Measurements from ENCODE around the gene YEATS4. TPM values are rescaled to one million over a fixed set of nuclear protein-coding genes. Genes with fewer than 3 reads are reported as not detected.
A peak's percentile ranks its signal among the peaks of the same experiment; 100 is the strongest.

Gene YEATS4
- total and polyA plus RNA-seq, 2 experiments from 2014 or later: 17.2 to 60.4 TPM

DNA sequence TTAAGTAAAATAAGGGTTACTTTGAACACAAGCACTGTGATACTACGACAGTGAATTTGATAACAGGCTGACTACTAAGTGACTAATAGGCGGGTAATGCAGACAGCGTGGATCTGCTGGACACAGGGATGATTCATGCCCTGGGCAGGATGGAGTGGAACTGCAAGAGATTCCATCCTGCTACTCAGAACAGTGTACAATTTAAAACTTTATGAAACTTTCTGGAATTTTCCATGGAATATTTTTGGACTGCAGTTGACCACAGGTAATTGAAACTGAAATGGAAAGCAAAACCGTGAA, 46.0 kb downstream of the YEATS4 start:
- H3K4me1 ChIP-seq (ENCODE audit: insufficient read depth): peaks cover 18% of the 10 kb centered on the region
- no peaks in the 10 kb centered on the region for H3K9me2 ChIP-seq (ENCODE audit: insufficient read depth)
- DNase-seq: peak; percentile 97
- peaks cover 17% of the 10 kb centered on the region for H3F3A ChIP-seq (ENCODE audit: insufficient read depth)
- WGBS, 2 experiments (ENCODE audit: low coverage in 1 of 2, low lambda C conversion rate in 2 of 2, missing lambda C conversion rate in 2 of 2): 2 to 5% methylated on average over 4 of the region's 4 CpGs
- no peaks in the 10 kb centered on the region for H3K27me3 ChIP-seq (replicated peaks; ENCODE audit: insufficient read depth)
- peak overlapping the region; percentile 41 for H3K27ac ChIP-seq
- H3K79me2 ChIP-seq (ENCODE audit: insufficient read depth): no peaks in the 10 kb centered on the region
- in situ Hi-C loops (cut with MboI): loop anchor here (10.0 kb wide), 1 partner anchor 169 kb away; no protein-coding TSS in a partner anchor
- no peaks in the 10 kb centered on the region for H3K36me3 ChIP-seq (ENCODE audit: low read depth)
- no peak for TF ChIP-seq EZH2 (IDR thresholded peaks at IDR 0.05; ENCODE audit: insufficient read depth, poor library complexity, severe bottlenecking)
- TF ChIP-seq EZH2phosphoT487 (IDR thresholded peaks at IDR 0.05; ENCODE audit: insufficient read depth, low read depth): no peak
- H2AFZ ChIP-seq: no peak overlapping the region
- no peaks in the 10 kb centered on the region for H3K9me3 ChIP-seq (ENCODE audit: low read depth)
- peak overlapping the region; percentile 44 for H3K4me3 ChIP-seq
- no peak overlapping the region for H3K9ac ChIP-seq
- H3K4me2 ChIP-seq (ENCODE audit: unreplicated experiment): peak overlapping the region; percentile 71
- no peaks in the 10 kb centered on the region for H4K20me1 ChIP-seq (ENCODE audit: insufficient read depth)

DNA sequence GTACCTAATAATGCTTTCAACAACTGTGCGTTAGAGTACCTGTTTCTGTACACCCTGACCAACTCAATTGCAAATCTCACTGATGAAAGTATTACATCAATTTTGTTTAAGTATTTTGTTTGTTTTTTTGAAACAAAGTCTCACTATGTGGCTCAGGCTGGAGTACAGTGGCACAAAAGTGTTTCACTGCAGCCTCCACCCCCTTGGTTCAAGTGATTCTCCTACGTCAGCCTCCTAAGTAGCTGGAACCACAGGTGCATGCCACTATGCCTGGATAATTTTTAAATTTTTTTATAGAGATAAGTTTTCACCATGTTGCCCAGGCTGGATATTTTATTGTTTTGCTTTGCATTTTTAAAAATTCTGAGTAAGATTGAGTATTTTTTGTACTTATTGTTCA, 46.7 kb downstream of the YEATS4 start:
- no peaks in the 10 kb centered on the region for H3K27me3 ChIP-seq (replicated peaks; ENCODE audit: insufficient read depth)
- H3K9me2 ChIP-seq (ENCODE audit: insufficient read depth): no peaks in the 10 kb centered on the region
- H3K4me3 ChIP-seq: no peak overlapping the region
- no peaks in the 10 kb centered on the region for H3K9me3 ChIP-seq (ENCODE audit: low read depth)
- TF ChIP-seq EZH2phosphoT487 (IDR thresholded peaks at IDR 0.05; ENCODE audit: insufficient read depth, low read depth) (no peak), EZH2 (IDR thresholded peaks at IDR 0.05; ENCODE audit: insufficient read depth, poor library complexity, severe bottlenecking) (no peak)
- no peak overlapping the region for H2AFZ ChIP-seq
- no peaks in the 10 kb centered on the region for H3K79me2 ChIP-seq (ENCODE audit: insufficient read depth)
- no peak for DNase-seq
- H3K9ac ChIP-seq: no peak overlapping the region
- peaks cover 17% of the 10 kb centered on the region for H3F3A ChIP-seq (ENCODE audit: insufficient read depth)
- H3K4me2 ChIP-seq (ENCODE audit: unreplicated experiment): peak overlapping the region; percentile 71
- 98% methylated on average over 2 of the region's 2 CpGs for WGBS, 2 experiments (ENCODE audit: low coverage in 1 of 2, low lambda C conversion rate in 2 of 2, missing lambda C conversion rate in 2 of 2)
- no peak overlapping the region for H3K27ac ChIP-seq
- in situ Hi-C loops (cut with MboI): loop anchor here (10.0 kb wide), 1 partner anchor 169 kb away; no protein-coding TSS in a partner anchor
- no peaks in the 10 kb centered on the region for H4K20me1 ChIP-seq (ENCODE audit: insufficient read depth)
- H3K4me1 ChIP-seq (ENCODE audit: insufficient read depth): peaks cover 18% of the 10 kb centered on the region
- no peaks in the 10 kb centered on the region for H3K36me3 ChIP-seq (ENCODE audit: low read depth)

DNA sequence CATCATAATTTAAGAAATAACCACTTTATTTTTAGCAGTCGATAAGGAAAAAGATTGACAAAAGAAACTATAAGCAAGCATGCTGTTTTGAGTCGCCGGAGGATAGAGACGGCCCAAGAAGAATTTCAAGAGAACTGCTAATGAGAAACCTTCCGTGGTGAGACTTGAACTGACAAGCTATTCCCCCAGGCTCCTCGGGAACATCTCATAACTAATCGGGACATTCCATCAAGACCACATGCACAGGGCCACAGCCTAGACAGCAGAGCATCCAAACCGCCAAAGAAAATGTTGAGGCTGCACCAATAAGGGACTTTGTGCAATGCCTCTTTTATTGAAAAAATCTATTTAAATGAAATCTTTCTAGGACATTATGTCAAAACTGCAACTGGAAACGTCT, 51.0 kb downstream of the YEATS4 start:
- TF ChIP-seq EZH2 (IDR thresholded peaks at IDR 0.05; ENCODE audit: insufficient read depth, poor library complexity, severe bottlenecking) (no peak), EZH2phosphoT487 (IDR thresholded peaks at IDR 0.05; ENCODE audit: insufficient read depth, low read depth) (no peak)
- WGBS, 2 experiments (ENCODE audit: low coverage in 1 of 2, low lambda C conversion rate in 2 of 2, missing lambda C conversion rate in 2 of 2): 81 to 86% methylated on average over 9 of the region's 9 CpGs
- H3K9ac ChIP-seq: no peak overlapping the region
- in situ Hi-C loops (cut with MboI): no loop called here
- no peak overlapping the region for H2AFZ ChIP-seq
- no peak overlapping the region for H3K4me3 ChIP-seq
- peaks cover 12% of the 10 kb centered on the region for H3K4me1 ChIP-seq (ENCODE audit: insufficient read depth)
- no peak for DNase-seq
- H3K9me3 ChIP-seq (ENCODE audit: low read depth): no peaks in the 10 kb centered on the region
- no peaks in the 10 kb centered on the region for H3K79me2 ChIP-seq (ENCODE audit: insufficient read depth)
- H4K20me1 ChIP-seq (ENCODE audit: insufficient read depth): no peaks in the 10 kb centered on the region
- no peaks in the 10 kb centered on the region for H3K27me3 ChIP-seq (replicated peaks; ENCODE audit: insufficient read depth)
- H3K9me2 ChIP-seq (ENCODE audit: insufficient read depth): no peaks in the 10 kb centered on the region
- no peak overlapping the region for H3K4me2 ChIP-seq (ENCODE audit: unreplicated experiment)
- no peak overlapping the region for H3K27ac ChIP-seq
- no peaks in the 10 kb centered on the region for H3K36me3 ChIP-seq (ENCODE audit: low read depth)
- peaks cover 9% of the 10 kb centered on the region for H3F3A ChIP-seq (ENCODE audit: insufficient read depth)

DNA sequence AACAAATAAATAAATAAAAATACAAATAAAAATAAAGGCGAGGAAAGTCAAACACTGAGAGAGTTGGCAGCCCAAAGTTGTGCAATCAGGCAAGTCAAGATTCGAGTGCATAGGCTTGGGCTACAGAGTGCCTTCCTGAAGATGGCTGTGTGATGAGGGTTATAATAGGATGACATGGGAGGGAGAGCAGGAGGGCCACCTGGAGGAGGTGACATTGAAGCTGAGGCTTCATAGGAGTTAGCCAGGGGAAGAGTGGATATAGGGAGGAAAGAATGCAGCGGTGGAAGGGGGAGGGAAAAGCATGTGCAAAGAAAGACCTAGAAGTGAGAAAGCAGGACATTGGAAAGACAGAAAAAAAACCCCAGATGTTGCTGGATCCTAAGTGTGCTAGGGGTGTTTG, 53.1 kb downstream of the YEATS4 start:
- Histone ChIP-seq H3K4me3 (no peak overlapping the region), H3K9me3 (ENCODE audit: low read depth) (no peaks in the 10 kb centered on the region), H3K36me3 (ENCODE audit: low read depth) (no peaks in the 10 kb centered on the region), H3K27me3 (replicated peaks; ENCODE audit: insufficient read depth) (no peaks in the 10 kb centered on the region), H3K79me2 (ENCODE audit: insufficient read depth) (no peaks in the 10 kb centered on the region), H4K20me1 (ENCODE audit: insufficient read depth) (no peaks in the 10 kb centered on the region), H3K9me2 (ENCODE audit: insufficient read depth) (no peaks in the 10 kb centered on the region), H3K4me1 (ENCODE audit: insufficient read depth) (peaks cover 12% of the 10 kb centered on the region), H3K27ac (no peak overlapping the region), H3K4me2 (ENCODE audit: unreplicated experiment) (no peak overlapping the region), H3K9ac (no peak overlapping the region), H2AFZ (no peak overlapping the region), H3F3A (ENCODE audit: insufficient read depth) (peaks cover 9% of the 10 kb centered on the region)
- TF ChIP-seq EZH2phosphoT487 (IDR thresholded peaks at IDR 0.05; ENCODE audit: insufficient read depth, low read depth) (no peak), EZH2 (IDR thresholded peaks at IDR 0.05; ENCODE audit: insufficient read depth, poor library complexity, severe bottlenecking) (no peak)
- in situ Hi-C loops (cut with MboI): no loop called here
- DNase-seq: no peak
- WGBS, 2 experiments (ENCODE audit: low coverage in 1 of 2, low lambda C conversion rate in 2 of 2, missing lambda C conversion rate in 2 of 2): 91 to 94% methylated on average over 3 of the region's 3 CpGs
